H9 (cell line): ENCODE measurements around the gene OTX2. TPM values are rescaled to one million over a fixed set of nuclear protein-coding genes. Genes with fewer than 3 reads are reported as not detected.

ENCODE experiments used
- DNase-seq: peaks from one replicate; pipeline ENCODE4 v3.0.0-alpha.2; 2017
- H2AFZ ChIP-seq: one replicate; pipeline ENCODE4 v1.6.1; 2013; ENCODE audit warnings: mild to moderate bottlenecking, low read length, control low read depth, moderate library complexity
- H2AK5ac ChIP-seq: 2 replicates; pipeline ENCODE4 v1.6.1; 2013; ENCODE audit warnings: low read length, control low read depth, mixed read lengths; ENCODE audit not compliant: insufficient read length
- H2BK120ac ChIP-seq: one replicate; pipeline ENCODE4 v1.6.1; 2013; ENCODE audit warnings: low read depth, mild to moderate bottlenecking, low read length, control low read depth, inconsistent platforms; ENCODE audit not compliant: poor library complexity, severe bottlenecking
- H2BK12ac ChIP-seq: 2 replicates; pipeline ENCODE4 v1.6.1; 2013; ENCODE audit warnings: low read length, control low read depth, mixed read lengths, low read depth; ENCODE audit not compliant: insufficient read length
- H2BK15ac ChIP-seq: 2 replicates; pipeline ENCODE4 v1.6.1; 2013; ENCODE audit warnings: low read depth, low read length, control low read depth
- H2BK20ac ChIP-seq: one replicate; pipeline ENCODE4 v1.6.1; 2013; ENCODE audit warnings: low read depth, mild to moderate bottlenecking, low read length, control low read depth, inconsistent platforms; ENCODE audit not compliant: poor library complexity, severe bottlenecking
- H2BK5ac ChIP-seq: 2 replicates; pipeline ENCODE4 v1.6.1; 2013; ENCODE audit warnings: low read length, control low read depth, mixed read lengths; ENCODE audit not compliant: insufficient read length
- H3K14ac ChIP-seq: 2 replicates; pipeline ENCODE4 v1.6.1; 2013; ENCODE audit warnings: low read length, control low read depth; ENCODE audit not compliant: insufficient read depth
- H3K18ac ChIP-seq: 2 replicates; pipeline ENCODE4 v1.6.1; 2013; ENCODE audit warnings: low read depth, mild to moderate bottlenecking, mixed read lengths, low read length, control low read depth; ENCODE audit not compliant: insufficient read length
- H3K23ac ChIP-seq: 2 replicates; pipeline ENCODE4 v1.6.1; 2013; ENCODE audit warnings: low read length, control low read depth, mixed read lengths, low read depth; ENCODE audit not compliant: insufficient read length
- H3K23me2 ChIP-seq: 2 replicates; pipeline ENCODE4 v1.6.1; 2013; ENCODE audit warnings: low read depth, mild to moderate bottlenecking, mixed read lengths, low read length, control low read depth; ENCODE audit not compliant: insufficient read length, poor library complexity, severe bottlenecking
- H3K27ac ChIP-seq: 2 replicates; pipeline ENCODE4 v1.5.1; 2013; ENCODE audit warnings: low read length, control low read depth, mixed read lengths, low read depth; ENCODE audit not compliant: insufficient read length
- H3K27me3 ChIP-seq: 2 replicates; pipeline ENCODE4 v1.6.1; 2013; ENCODE audit warnings: low read length, control low read depth, inconsistent platforms; ENCODE audit not compliant: insufficient read depth
- H3K4ac ChIP-seq: 2 replicates; pipeline ENCODE4 v1.6.1; 2013; ENCODE audit warnings: low read depth, mild to moderate bottlenecking, control low read depth, inconsistent platforms, low read length, moderate library complexity
- H3K4me1 ChIP-seq: 2 replicates; pipeline ENCODE4 v1.6.1; 2013; ENCODE audit warnings: low read length, control low read depth, inconsistent platforms; ENCODE audit not compliant: insufficient read depth
- H3K4me2 ChIP-seq: 2 replicates; pipeline ENCODE4 v1.6.1; 2013; ENCODE audit warnings: low read length, control low read depth, mixed read lengths; ENCODE audit not compliant: insufficient read length, insufficient read depth
- H3K56ac ChIP-seq: 2 replicates; pipeline ENCODE4 v1.6.1; 2013; ENCODE audit warnings: low read depth, mild to moderate bottlenecking, mixed read lengths, low read length, control low read depth; ENCODE audit not compliant: insufficient read length
- H3K79me1 ChIP-seq: 2 replicates; pipeline ENCODE4 v1.6.1; 2013; ENCODE audit warnings: low read depth, mild to moderate bottlenecking, moderate library complexity, low read length, control low read depth, inconsistent platforms; ENCODE audit not compliant: insufficient read depth, poor library complexity, severe bottlenecking
- H3K79me2 ChIP-seq: 2 replicates; pipeline ENCODE4 v1.6.1; 2013; ENCODE audit warnings: low read length, control low read depth, inconsistent platforms; ENCODE audit not compliant: insufficient read depth
- H3K9ac ChIP-seq: 2 replicates; pipeline ENCODE4 v1.6.1; 2013; ENCODE audit warnings: low read length, control low read depth, mixed read lengths; ENCODE audit not compliant: insufficient read length; ENCODE audit errors: extremely low read depth
- H3K9me3 ChIP-seq: one replicate; pipeline ENCODE4 v1.6.1; 2013; ENCODE audit warnings: low read depth, low read length, inconsistent platforms; ENCODE audit not compliant: control insufficient read depth
- H3T11ph ChIP-seq: one replicate; pipeline ENCODE4 v1.6.1; 2013; ENCODE audit warnings: mild to moderate bottlenecking, low read length, control low read depth, inconsistent platforms
- H4K20me1 ChIP-seq: one replicate; pipeline ENCODE4 v1.6.1; 2013; ENCODE audit not compliant: control insufficient read depth, insufficient read length, insufficient read depth
- H4K5ac ChIP-seq: 2 replicates; pipeline ENCODE4 v1.6.1; 2013; ENCODE audit warnings: low read depth, mild to moderate bottlenecking, mixed read lengths, low read length, control low read depth; ENCODE audit not compliant: insufficient read length
- H4K8ac ChIP-seq: replicated peaks from 2 replicates; pipeline ENCODE4 v1.6.1; 2013; ENCODE audit warnings: low read length, control low read depth, mixed read lengths, low read depth; ENCODE audit not compliant: insufficient read length
- H4K91ac ChIP-seq: 2 replicates; pipeline ENCODE4 v1.6.1; 2013; ENCODE audit warnings: low read depth, mild to moderate bottlenecking, moderate library complexity, mixed read lengths, low read length, control low read depth; ENCODE audit not compliant: insufficient read length
- H3K27ac Mint-ChIP-seq, 3 experiments: 2 replicates in 2 of 3; 3 replicates in 1 of 3; pipeline ENCODE4 v1.8.0; 2020 to 2021; ENCODE audit warnings: mixed read lengths in 3 of 3, mild to moderate bottlenecking in 1 of 3, moderate library complexity in 1 of 3
- H3K27me3 Mint-ChIP-seq: 2 replicates; pipeline ENCODE4 v1.8.0; 2021; ENCODE audit warnings: low read depth, mild to moderate bottlenecking, moderate library complexity, mixed read lengths
- H3K36me3 Mint-ChIP-seq, 3 experiments: 2 replicates in 2 of 3; 3 replicates in 1 of 3; pipeline ENCODE4 v1.8.0; 2020 to 2021; ENCODE audit warnings: low read depth in 3 of 3, mixed read lengths in 3 of 3; ENCODE audit not compliant: insufficient read depth in 1 of 3
- H3K4me1 Mint-ChIP-seq, 2 experiments: 2 replicates each; pipeline ENCODE4 v1.8.0; 2020; ENCODE audit warnings: mixed read lengths in 2 of 2
- H3K4me3 Mint-ChIP-seq, 2 experiments: 2 replicates in 1 of 2; 3 replicates in 1 of 2; pipeline ENCODE4 v1.8.0; 2020 to 2021; ENCODE audit warnings: mild to moderate bottlenecking in 2 of 2, mixed read lengths in 2 of 2, moderate library complexity in 1 of 2
- H3K9me3 Mint-ChIP-seq, 2 experiments: 2 replicates in 1 of 2; 3 replicates in 1 of 2; pipeline ENCODE4 v1.8.0; 2020; ENCODE audit warnings: mild to moderate bottlenecking in 2 of 2, mixed read lengths in 2 of 2, moderate library complexity in 1 of 2
- WGBS: extraction: QIAGEN DNeasy Blood & Tissue Kit; methylation state at CpG from one replicate; pipeline ENCODE4 v1.1.7; 2013; ENCODE audit warnings: missing lambda C conversion rate, low lambda C conversion rate, mixed read lengths; ENCODE audit not compliant: insufficient read length; ENCODE audit errors: extremely low coverage; 5-methylcytosine and 5-hydroxymethylcytosine counted together
- total RNA-seq: library from RNA; stranded (reverse); gene quantifications from 2 replicates; pipeline ENCODE4 v1.2.1, GENCODE V29; 2021
- TF ChIP-seq, protein P1 (sequence below): fragments of 200-600 bp; sonication (generic); conservative IDR thresholded peaks from 3 replicates; pipeline ENCODE4 v1.8.0; 2021; ENCODE audit warnings: antibody characterized with exemption, mild to moderate bottlenecking

Gene OTX2
- total RNA-seq, 1 experiment from 2014 or later: 193 TPM

DNA sequence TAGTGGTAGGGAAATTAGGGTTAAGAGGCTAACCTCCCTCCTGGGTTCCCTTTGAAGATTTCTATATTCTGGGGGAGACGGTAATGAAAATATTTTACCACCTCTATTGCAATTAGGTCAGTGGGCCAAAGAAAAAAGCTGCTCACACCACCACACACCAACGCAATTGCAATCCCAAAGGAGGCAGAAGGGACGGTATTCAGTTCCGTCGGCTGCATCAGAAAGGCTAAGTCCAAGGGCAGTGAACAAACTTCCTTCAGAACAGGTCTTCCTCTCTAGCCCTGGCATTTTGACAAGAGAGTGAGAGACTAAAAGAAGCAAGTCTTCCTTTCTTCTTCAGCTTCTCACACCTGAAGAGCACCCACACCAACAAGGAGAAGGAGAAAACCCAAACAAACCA is 51.2 kb downstream of the OTX2 start:
- H3K27me3 Mint-ChIP-seq: no peaks in the 10 kb centered on the region
- no peaks in the 10 kb centered on the region for H3K9me3 Mint-ChIP-seq
- H3K4me1 Mint-ChIP-seq: peaks cover 30 to 35% of the 10 kb centered on the region in 2 experiments
- DNase-seq: no peak
- no peak overlapping the region for H2BK12ac ChIP-seq
- no peaks in the 10 kb centered on the region for H3K79me2 ChIP-seq
- no peak overlapping the region for H3K23ac ChIP-seq
- H3K36me3 Mint-ChIP-seq: no peaks in the 10 kb centered on the region
- no peak overlapping the region for H4K5ac ChIP-seq
- no CpG with 5 or more reads among the region's 5 CpGs for WGBS
- H2AK5ac ChIP-seq: no peak overlapping the region
- H3T11ph ChIP-seq: no peak overlapping the region
- no peaks in the 10 kb centered on the region for H3K9me3 ChIP-seq
- no peak overlapping the region for H3K56ac ChIP-seq
- H3K4ac ChIP-seq: no peak overlapping the region
- no peaks in the 10 kb centered on the region for H4K20me1 ChIP-seq
- no peak overlapping the region for H3K18ac ChIP-seq
- no peak overlapping the region for H3K27ac ChIP-seq
- H2BK15ac ChIP-seq: no peak overlapping the region
- no peaks in the 10 kb centered on the region for H3K27me3 ChIP-seq
- H2BK20ac ChIP-seq: no peak overlapping the region
- H3K14ac ChIP-seq: no peak overlapping the region
- H3K9ac ChIP-seq: no peak overlapping the region
- H3K4me2 ChIP-seq: no peak overlapping the region
- no peak overlapping the region for H2BK120ac ChIP-seq
- no peak overlapping the region for H2AFZ ChIP-seq
- no peaks in the 10 kb centered on the region for H3K79me1 ChIP-seq
- H3K4me1 ChIP-seq: peaks cover 2% of the 10 kb centered on the region; the same call in 1 of the 2 replicates
- H2BK5ac ChIP-seq: no peak overlapping the region
- H4K8ac ChIP-seq: no peak overlapping the region
- no peak overlapping the region for H3K4me3 Mint-ChIP-seq
- no peak overlapping the region for H4K91ac ChIP-seq
- TF ChIP-seq, protein P1, sequence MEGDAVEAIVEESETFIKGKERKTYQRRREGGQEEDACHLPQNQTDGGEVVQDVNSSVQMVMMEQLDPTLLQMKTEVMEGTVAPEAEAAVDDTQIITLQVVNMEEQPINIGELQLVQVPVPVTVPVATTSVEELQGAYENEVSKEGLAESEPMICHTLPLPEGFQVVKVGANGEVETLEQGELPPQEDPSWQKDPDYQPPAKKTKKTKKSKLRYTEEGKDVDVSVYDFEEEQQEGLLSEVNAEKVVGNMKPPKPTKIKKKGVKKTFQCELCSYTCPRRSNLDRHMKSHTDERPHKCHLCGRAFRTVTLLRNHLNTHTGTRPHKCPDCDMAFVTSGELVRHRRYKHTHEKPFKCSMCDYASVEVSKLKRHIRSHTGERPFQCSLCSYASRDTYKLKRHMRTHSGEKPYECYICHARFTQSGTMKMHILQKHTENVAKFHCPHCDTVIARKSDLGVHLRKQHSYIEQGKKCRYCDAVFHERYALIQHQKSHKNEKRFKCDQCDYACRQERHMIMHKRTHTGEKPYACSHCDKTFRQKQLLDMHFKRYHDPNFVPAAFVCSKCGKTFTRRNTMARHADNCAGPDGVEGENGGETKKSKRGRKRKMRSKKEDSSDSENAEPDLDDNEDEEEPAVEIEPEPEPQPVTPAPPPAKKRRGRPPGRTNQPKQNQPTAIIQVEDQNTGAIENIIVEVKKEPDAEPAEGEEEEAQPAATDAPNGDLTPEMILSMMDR: no peak
- H3K23me2 ChIP-seq: no peaks in the 10 kb centered on the region
- peak overlapping the region in 1 of 3 experiments; percentile 45; a peak in 2 of 7 replicates for H3K27ac Mint-ChIP-seq
